Hematopoietic multipotent progenitor cell treated with erythropoietin and hydrocortisone succinate and interleukin-3 and kit ligand, for 6 days (in vitro differentiated cells): ENCODE data around the gene DUOXA2.
"Not testable (repeated sequence)": the region's sequence is repeated elsewhere in the genome, so short reads cannot be mapped to it uniquely, and the experiment has no call there.

Experiments
- DNase-seq: peaks from one replicate; pipeline ENCODE4 v3.0.0-alpha.2; 2015

The DUOXA2 gene

GRCh38 chr15:45097466-45097865 lies 16.7 kb upstream of the DUOXA2 start:
- no peak for DNase-seq

DNA sequence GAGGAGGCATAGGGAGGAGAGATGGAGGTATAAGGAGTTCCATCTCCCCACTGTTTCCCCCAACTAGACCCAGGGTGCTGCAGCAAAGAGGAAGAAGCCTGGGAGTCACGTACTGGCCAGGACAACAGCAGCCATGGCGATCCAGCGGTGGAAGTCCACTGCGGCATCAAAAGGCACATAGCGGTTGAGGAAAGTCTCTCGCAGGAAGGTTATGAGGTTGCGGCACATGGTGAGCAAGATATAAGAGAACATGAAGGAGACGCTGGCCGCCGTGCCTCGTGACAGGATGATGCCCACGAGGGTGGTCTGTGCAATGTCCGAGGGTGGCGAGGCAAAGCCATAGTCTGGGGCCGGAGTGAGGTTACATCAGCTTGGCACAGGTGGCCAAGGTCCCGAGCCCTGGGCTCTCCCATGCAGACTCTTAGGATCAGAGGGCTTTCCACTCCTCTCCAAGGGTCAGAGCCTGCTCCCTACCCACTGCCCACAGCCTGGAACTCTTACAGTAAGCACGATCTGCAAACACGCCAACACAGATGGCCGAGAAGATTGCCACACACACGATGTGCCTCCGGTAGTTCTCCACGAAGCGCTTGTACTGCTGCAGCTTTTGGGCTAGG lies 14.5 kb upstream of the DUOXA2 start:
- DNase-seq: no peak

DNA sequence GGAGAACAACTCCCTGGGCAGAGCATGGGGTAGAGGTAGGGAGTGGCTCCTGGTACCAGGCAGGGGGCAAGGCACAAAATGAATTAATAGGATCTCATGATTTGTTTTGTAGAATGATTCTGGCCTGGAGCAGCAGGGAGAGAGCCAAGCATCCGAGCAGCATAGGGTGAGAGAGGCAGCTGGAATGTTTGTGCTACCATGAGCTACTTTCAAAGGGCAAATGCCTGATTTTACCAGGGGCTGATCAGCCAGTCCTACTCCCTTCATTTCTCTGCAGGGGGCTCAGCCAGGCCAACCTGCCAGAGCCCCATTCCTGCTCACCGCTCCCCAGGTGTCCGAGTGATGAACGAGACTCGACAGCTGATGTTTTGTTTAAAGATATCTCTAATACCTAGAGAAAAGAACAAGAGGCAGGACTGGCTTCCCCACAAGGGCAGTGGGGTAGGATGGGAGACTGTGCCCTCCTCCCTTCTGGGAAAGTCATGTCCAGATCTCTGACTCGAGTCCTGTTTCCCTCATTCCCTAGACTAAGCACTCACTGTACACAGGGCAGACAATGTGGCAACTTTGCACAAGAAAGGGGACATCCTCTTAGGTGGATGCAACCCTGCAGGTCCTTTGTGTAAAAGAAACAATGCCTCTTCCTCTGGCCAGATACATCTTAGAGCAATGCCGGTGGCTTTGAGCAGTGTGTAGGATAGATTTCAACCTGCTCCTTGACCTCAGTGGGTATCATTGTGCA lies 13.1 kb upstream of the DUOXA2 start:
- no peak for DNase-seq

- DNase-seq: no peak
Measured at GRCh38 chr15:45101749-45102148, 12.4 kb upstream of the DUOXA2 start.

GRCh38 chr15:45102226-45102625 lies 11.9 kb upstream of the DUOXA2 start:
- no peak for DNase-seq

DNA sequence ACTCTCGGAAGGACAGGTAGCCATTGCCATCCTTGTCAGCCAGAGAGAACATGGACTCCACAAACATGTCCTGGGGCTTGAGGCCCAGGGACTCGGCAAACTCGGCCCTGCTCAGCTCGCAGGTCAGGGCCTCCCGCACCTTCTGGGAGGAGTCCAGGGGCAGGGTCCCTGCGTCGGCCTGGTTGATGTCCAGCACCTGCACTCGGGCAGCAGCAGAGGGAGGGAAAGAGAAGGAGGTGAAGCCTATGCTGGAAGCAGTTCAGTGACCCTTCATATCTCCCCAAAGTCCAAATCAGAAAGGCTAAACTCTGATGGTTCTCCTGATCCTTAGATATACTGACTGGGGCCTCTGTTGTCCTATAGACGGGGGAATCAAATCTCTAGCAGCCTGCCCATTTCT lies 10.0 kb upstream of the DUOXA2 start:
- not testable (repeated sequence) for DNase-seq

DNA sequence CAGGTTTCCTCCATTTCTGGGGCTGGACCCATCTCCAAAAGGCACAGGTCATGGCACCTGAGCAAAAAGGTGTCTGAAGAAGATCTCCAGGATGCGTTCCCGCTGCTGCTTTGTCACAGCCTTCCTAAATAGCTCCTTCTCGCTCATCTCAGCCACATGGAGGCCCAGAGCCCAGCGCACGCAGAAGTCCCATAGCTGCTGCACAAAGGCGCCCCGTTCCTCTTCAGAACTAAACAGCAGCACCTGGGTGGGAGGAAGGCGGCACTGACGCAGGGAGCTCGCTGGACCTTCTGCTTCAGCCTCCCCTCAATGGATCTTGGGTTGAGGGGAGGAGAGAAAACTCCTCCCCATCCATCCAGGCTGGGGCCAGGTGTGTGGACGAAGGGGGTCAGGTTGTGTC lies 8.5 kb upstream of the DUOXA2 start:
- DNase-seq: no peak

- DNase-seq: no peak
Measured at GRCh38 chr15:45106002-45106790, 7.9 kb upstream of the DUOXA2 start.

DNA sequence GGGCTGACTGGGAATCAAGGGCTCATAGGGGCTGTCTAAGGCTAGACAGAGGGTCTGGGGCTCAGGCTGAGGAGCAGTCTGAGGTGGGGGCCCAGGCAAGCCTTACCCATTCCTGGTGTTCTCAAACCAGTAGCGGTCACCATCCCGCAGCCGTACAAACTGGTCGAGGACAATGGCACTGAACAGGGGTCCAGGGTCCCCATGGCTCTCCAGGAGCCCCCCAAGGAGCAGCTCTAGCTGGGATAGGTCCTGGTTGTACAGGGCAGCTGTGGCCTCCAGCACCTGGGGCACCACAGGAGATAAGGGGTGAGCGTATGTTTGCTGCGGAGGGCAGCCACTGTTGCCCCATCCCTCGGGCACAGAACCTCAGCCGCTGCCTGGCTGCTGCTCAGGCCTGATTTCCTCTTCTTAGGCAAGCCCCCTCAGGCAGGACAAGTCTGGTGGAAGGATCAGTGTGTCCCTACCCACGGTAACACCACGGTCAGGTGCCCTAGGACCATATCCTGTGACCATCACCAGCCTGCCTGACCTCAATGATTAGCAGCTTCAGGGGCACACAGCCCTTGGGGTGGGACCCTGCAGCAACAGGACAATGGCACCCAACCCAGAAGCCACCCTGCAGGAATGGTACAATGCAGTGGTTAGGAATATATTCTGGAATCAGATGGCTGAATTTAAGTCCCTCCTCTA lies 6.0 kb upstream of the DUOXA2 start:
- no peak for DNase-seq

DNA sequence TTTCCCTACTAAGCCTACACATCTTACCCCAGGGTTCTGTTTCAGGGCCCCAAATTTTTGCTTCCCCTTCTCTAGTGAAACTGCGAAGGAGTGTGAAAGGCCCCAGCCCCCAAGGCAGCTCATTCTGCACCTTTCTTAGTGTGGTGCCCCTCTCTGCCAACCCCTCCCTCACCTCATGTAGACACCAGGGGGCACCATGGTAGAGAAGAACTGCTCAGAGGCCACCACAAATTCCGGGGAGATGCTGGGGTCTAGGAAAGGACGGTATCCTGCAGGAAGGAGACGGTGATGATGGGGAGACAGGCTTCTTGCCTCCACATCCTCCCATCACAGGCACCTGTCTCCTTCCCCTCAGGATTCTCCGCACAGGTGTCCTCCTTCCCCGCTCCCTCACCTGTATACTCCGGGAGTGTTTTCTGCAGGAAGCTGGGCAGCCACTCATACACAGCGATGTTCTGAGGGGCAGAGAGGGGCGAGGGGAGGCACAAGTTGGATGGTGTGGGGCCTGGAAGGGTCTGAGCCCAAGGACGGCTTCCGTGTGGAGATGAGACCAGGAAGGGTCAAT lies 3.8 kb upstream of the DUOXA2 start:
- DNase-seq: no peak

DNA sequence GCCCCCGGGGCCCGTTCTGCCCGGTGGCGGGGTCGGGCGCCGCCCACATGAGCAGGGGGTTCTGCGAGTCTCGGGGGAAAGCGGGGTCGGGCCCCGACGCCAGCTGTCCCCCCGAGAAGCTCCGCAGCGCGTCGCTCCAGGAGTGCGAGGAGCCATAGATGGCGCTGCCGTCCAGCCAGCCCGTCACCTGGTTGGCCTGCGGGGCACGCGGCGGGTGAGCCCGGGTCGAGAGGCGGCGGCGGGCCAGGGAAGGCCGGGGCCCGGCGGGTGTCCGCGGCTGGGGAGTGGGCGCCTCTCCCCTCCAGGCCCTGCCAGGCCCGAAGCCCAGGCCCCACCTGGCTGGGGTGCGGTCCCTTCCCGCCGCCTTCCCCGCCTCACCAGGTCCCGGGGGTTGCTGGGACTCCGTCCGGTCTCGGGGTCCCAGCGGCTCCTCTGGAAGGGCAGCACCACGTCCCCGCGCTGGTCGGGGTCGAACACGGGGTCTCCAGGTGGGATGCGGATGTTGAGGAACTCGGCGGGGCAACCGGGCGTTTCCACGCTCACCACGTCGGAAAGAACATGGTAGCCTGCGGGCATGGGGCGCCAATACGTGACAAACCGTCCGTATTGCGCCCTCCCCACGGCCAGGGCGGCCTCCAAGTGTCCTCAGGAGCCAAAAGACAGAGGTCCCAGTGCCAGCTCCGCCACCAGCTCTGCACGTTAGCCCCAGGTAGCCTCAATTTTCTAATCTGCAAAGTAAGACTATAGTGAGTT lies 2.6 kb upstream of the DUOXA2 start:
- no peak for DNase-seq

GRCh38 chr15:45112143-45112590 lies 2.0 kb upstream of the DUOXA2 start:
- DNase-seq: no peak

DNA sequence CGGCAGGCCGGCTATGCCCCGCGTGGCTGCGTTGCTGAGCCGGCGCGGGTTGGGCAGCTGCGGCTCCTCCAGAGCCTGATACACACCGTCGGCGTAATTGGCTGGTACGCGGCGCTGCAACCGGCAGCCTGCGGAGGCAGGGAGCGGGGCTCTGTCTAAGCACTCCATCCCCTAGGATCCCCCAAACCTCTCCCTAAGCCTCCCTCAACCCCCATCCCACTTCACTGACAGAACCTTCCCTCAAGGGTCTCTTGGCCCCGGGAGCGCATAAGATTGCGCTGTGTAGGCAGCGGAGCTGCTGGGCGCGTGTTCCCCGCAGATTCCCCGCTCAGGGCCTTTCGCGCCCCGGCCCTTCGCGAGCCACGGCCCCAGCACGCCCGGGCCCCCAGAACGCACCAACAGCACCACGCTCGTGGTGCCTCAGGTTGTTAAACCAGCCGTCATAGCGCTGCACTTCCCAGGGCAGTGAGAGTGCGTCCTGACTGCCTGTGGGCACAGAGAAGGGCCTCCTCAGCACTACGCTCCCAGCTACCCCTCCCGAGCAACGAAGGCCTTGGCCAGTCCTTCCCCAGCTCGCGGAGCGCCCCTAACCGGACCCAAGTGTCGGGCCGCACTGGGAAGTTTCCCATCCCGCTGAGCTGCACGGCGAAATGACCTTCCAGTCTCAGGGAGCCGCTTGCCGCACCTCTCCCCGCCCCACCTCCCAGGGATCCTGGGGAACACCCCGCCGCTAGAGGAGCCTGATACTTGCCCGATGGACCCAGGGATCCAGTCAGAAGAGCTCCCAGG lies 1.3 kb upstream of the DUOXA2 start:
- peak; percentile 39 for DNase-seq

GRCh38 chr15:45113380-45113990 lies 641 bp upstream of the DUOXA2 start:
- DNase-seq: no peak

GRCh38 chr15:45114751-45115085 lies 592 bp downstream of the DUOXA2 start:
- DNase-seq: no peak

- DNase-seq: no peak
Measured at GRCh38 chr15:45115312-45115820, 1.2 kb downstream of the DUOXA2 start.

DNA sequence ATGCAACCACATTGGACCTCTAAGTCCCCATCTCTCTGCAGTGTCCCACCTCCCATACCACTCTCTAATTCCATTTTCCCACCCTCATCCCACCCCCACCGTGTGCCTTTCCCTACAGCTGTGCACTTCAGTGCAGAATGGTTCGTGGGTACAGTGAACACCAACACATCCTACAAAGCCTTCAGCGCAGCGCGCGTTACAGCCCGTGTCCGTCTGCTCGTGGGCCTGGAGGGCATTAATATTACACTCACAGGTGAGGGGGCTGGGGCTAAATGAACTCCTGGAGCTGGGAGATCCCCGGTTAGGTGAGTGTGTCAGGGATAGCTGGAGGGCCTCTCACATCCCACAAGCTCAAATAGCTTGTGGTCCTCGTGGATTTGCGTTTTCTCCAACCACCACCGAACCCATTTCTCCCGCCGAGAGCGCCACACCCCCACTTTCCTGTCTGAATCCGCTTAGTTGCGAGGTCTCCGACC lies 1.9 kb downstream of the DUOXA2 start:
- DNase-seq: no peak

- no peak for DNase-seq
Measured at GRCh38 chr15:45116482-45117307, 2.6 kb downstream of the DUOXA2 start.

- no peak for DNase-seq
Measured at GRCh38 chr15:45117308-45118130, 3.4 kb downstream of the DUOXA2 start.
